HCT116 (cell line): ENCODE measurements around the gene SBF2. TPM values are rescaled to one million over a fixed set of nuclear protein-coding genes. Genes with fewer than 3 reads are reported as not detected.

ENCODE experiments used
- ATAC-seq: fragments of 200-7000 bp; cut with Tn5 transposase; 2 replicates; pipeline ENCODE4 v1.9.1; 2020; ENCODE audit warnings: mild to moderate bottlenecking, moderate library complexity
- BruUV-seq: library from RNA; stranded (reverse); fragments of 400-500 nt; replicated peaks from 2 replicates; lab custom pipeline; 2021; lab: Mats Ljungman, UMichigan
- CTCF ChIA-PET: fragments of 300-600 bp; sonication (Branson Sonifier 250); formaldehyde crosslinking; loops from one replicate; lab custom pipeline; 2021; ENCODE audit warnings: antibody characterized with exemption; lab: Charles Lee
- POLR2A ChIA-PET: fragments of 300-600, 350-600 bp; sonication (Branson Sonifier 250); formaldehyde crosslinking; loops from one replicate; lab custom pipeline; 2021; ENCODE audit warnings: antibody characterized with exemption; lab: Charles Lee
- RAD21 ChIA-PET, 2 experiments: fragments of 300-600 bp; sonication (Branson Sonifier 250); formaldehyde crosslinking; loops; one replicate each; lab custom pipeline; 2023; ENCODE audit warnings: low total read pairs in 2 of 2; ENCODE audit not compliant: uncharacterized antibody in 2 of 2, unreplicated experiment in 2 of 2, low non-redundant PET in 1 of 2; lab: Charles Lee
- DNase-seq: peaks from one replicate; pipeline ENCODE4 v3.0.0-alpha.2; 2010; ENCODE audit warnings: low read depth, low spot score
- H2AFZ ChIP-seq: fragments of 200-600 bp; shearing (Covaris generic), sonication (generic); 2 replicates; pipeline ENCODE4 v1.6.1; 2017; ENCODE audit warnings: low read depth, mixed run types, mixed read lengths, antibody characterized with exemption, low read length; ENCODE audit not compliant: poor library complexity, severe bottlenecking
- H3K27ac ChIP-seq: 2 replicates; pipeline ENCODE4 v1.5.1; 2012; ENCODE audit warnings: low read depth, low read length
- H3K27me3 ChIP-seq: fragments of 200-600 bp; sonication (generic); 2 replicates; pipeline ENCODE4 v1.6.1; 2016; ENCODE audit warnings: mixed run types, low read length, mixed read lengths; ENCODE audit not compliant: insufficient read depth
- H3K36me3 ChIP-seq, 2 experiments: fragments of 200-500 bp in 1 of 2; fragments of 200-600 bp in 1 of 2; sonication (Bioruptor generic) in 1 of 2; sonication (generic) in 1 of 2; 2 replicates each; pipeline versions ENCODE4 v1.5.1 to v1.6.1; 2014 to 2016; ENCODE audit warnings: low read length in 2 of 2, inconsistent platforms in 1 of 2, mixed read lengths in 1 of 2, mixed run types in 1 of 2; ENCODE audit not compliant: insufficient read depth in 2 of 2, control insufficient read depth in 1 of 2
- H3K4me1 ChIP-seq, 2 experiments: fragments of 200-600 bp in 1 of 2; sonication (generic) in 1 of 2; 2 replicates each; pipeline versions ENCODE4 v1.5.1 to v1.6.1; 2012 to 2017; ENCODE audit warnings: low read length in 2 of 2, inconsistent platforms in 1 of 2, mild to moderate bottlenecking in 1 of 2, mixed read lengths in 1 of 2, mixed run types in 1 of 2, moderate library complexity in 1 of 2; ENCODE audit not compliant: insufficient read depth in 2 of 2, control insufficient read depth in 1 of 2
- H3K4me2 ChIP-seq: fragments of 200-600 bp; sonication (generic); 2 replicates; pipeline ENCODE4 v1.6.1; 2017; ENCODE audit warnings: mixed run types, low read length, mixed read lengths
- H3K4me3 ChIP-seq, 2 experiments: fragments of 200-600 bp in 1 of 2; sonication (generic) in 1 of 2; replicated peaks in 1 of 2; 2 replicates each; pipeline ENCODE4 v1.5.1; 2011 to 2016; ENCODE audit warnings: low read length in 2 of 2, control low read depth in 1 of 2, low read depth in 1 of 2, mild to moderate bottlenecking in 1 of 2, mixed read lengths in 1 of 2, mixed run types in 1 of 2
- H3K79me2 ChIP-seq: fragments of 200-600 bp; sonication (generic); 2 replicates; pipeline ENCODE4 v1.6.1; 2017; ENCODE audit warnings: mild to moderate bottlenecking, mixed run types, low read length, moderate library complexity, mixed read lengths; ENCODE audit not compliant: insufficient read depth
- H3K9ac ChIP-seq: fragments of 200-600 bp; sonication (generic); 2 replicates; pipeline ENCODE4 v1.6.1; 2016; ENCODE audit warnings: low read length, mixed read lengths
- H3K9me2 ChIP-seq: fragments of 200-600 bp; sonication (generic), shearing (Covaris generic); 2 replicates; pipeline ENCODE4 v1.6.1; 2017; ENCODE audit warnings: mixed run types, mild to moderate bottlenecking, moderate library complexity; ENCODE audit not compliant: insufficient read depth
- H3K9me3 ChIP-seq, 2 experiments: fragments of 200-500 bp in 1 of 2; fragments of 200-600 bp in 1 of 2; sonication (Bioruptor generic) in 1 of 2; sonication (generic) in 1 of 2; 2 replicates each; pipeline ENCODE4 v1.6.1; 2014 to 2017; ENCODE audit warnings: low read length in 2 of 2, mixed read lengths in 2 of 2, inconsistent platforms in 1 of 2, low read depth in 1 of 2, mild to moderate bottlenecking in 1 of 2, mixed run types in 1 of 2, moderate library complexity in 1 of 2; ENCODE audit not compliant: control insufficient read depth in 1 of 2, insufficient read depth in 1 of 2
- H4K20me1 ChIP-seq: fragments of 200-600 bp; sonication (generic), shearing (Covaris generic); 2 replicates; pipeline ENCODE4 v1.6.1; 2017; ENCODE audit warnings: mixed run types, mild to moderate bottlenecking, moderate library complexity; ENCODE audit not compliant: insufficient read depth
- ELF1 ChIP-seq: IDR thresholded peaks from 2 replicates; pipeline ENCODE4 v1.6.1; 2012; ENCODE audit warnings: low read depth, borderline replicate concordance
- EZH2 ChIP-seq: fragments of 200-600 bp; sonication (generic); IDR thresholded peaks from 2 replicates; pipeline ENCODE4 v1.6.1; 2017; ENCODE audit warnings: antibody characterized with exemption, mixed run types
- FOSL1 ChIP-seq: IDR thresholded peaks from 2 replicates; pipeline ENCODE4 v1.6.1; 2012; ENCODE audit warnings: low read depth
- POLR2AphosphoS5 ChIP-seq: IDR thresholded peaks from 2 replicates; pipeline ENCODE4 v1.6.1; 2011; ENCODE audit warnings: mild to moderate bottlenecking, low read depth, low read length, moderate library complexity
- SP1 ChIP-seq: IDR thresholded peaks from 2 replicates; pipeline ENCODE4 v1.6.1; 2012; ENCODE audit warnings: low read depth
- SRF ChIP-seq: IDR thresholded peaks from 2 replicates; pipeline ENCODE4 v1.6.1; 2012; ENCODE audit warnings: low read depth
- YY1 ChIP-seq: IDR thresholded peaks from 2 replicates; pipeline ENCODE4 v1.6.1; 2011; ENCODE audit warnings: low read length, low read depth, moderate library complexity, mild to moderate bottlenecking; ENCODE audit not compliant: insufficient replicate concordance; ENCODE audit errors: extremely low read depth
- intact Hi-C: fragments of 100-400 bp; cut with micrococcal nuclease; formaldehyde crosslinking; loops from 2 replicates; pipeline ENCODE4 v1.10.0; 2022
- total RNA-seq: library from RNA; stranded (reverse); gene quantifications from one replicate; pipeline ENCODE4 v1.2.1, GENCODE V29; 2021; ENCODE audit not compliant: unreplicated experiment
- TF ChIP-seq, protein P1 (sequence below): IDR thresholded peaks from 2 replicates; pipeline ENCODE4 v1.6.1; 2012; ENCODE audit warnings: low read depth
- TF ChIP-seq, protein P2 (sequence below), 3 experiments: fragments of 200-600 bp in 1 of 3; sonication (generic) in 1 of 3; IDR thresholded peaks in 2 of 3; conservative IDR thresholded peaks in 1 of 3; 2 replicates each; pipeline ENCODE4 v1.5.1; 2012 to 2017; ENCODE audit warnings: low read depth in 2 of 3, low read length in 2 of 3, antibody characterized with exemption in 1 of 3, borderline replicate concordance in 1 of 3, control low read depth in 1 of 3, mild to moderate bottlenecking in 1 of 3, mixed read lengths in 1 of 3, mixed run types in 1 of 3, moderate library complexity in 1 of 3; ENCODE audit not compliant: insufficient read depth in 1 of 3

SBF2 gene
- total RNA-seq, 1 experiment from 2014 or later: 35.0 TPM

DNA sequence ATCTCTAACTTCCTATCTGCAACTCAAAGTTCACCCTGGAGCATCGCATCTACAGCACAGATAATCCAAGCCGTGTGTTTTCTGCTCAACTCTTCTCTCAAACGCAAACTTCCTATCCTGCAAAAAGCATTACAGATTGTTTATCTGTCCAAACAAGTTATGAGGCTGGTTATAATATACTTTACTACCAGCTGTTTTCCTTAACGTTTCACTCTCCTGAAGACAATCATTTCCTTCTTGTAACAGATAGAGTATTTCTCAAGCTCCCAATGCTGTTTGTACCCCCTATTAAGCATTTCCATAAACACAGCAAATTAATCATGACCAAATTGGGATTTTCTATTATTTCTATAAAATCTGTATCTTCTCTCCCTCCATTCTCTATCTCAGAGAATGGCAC lies 84.7 kb downstream of the SBF2 start:
- RAD21 ChIA-PET: no interaction called here
- Histone ChIP-seq H3K9me3 (peaks cover 4% of the 10 kb centered on the region in 2 experiments; a peak in 1 of 4 replicates), H3K79me2 (peaks cover 26% of the 10 kb centered on the region), H2AFZ (no peak overlapping the region), H3K9me2 (no peaks in the 10 kb centered on the region), H3K9ac (no peak overlapping the region), H3K27ac (no peak overlapping the region), H4K20me1 (no peaks in the 10 kb centered on the region), H3K4me1 (peaks cover 0 to 8% of the 10 kb centered on the region in 2 experiments; a peak in 1 of 4 replicates), H3K4me3 (no peak overlapping the region), H3K4me2 (no peak overlapping the region), H3K36me3 (no peaks in the 10 kb centered on the region), H3K27me3 (no peaks in the 10 kb centered on the region)
- TF ChIP-seq SRF (no peak), EZH2 (no peak), SP1 (no peak), ELF1 (no peak), FOSL1 (no peak), POLR2AphosphoS5 (no peak), YY1 (no peak)
- TF ChIP-seq, protein P1, sequence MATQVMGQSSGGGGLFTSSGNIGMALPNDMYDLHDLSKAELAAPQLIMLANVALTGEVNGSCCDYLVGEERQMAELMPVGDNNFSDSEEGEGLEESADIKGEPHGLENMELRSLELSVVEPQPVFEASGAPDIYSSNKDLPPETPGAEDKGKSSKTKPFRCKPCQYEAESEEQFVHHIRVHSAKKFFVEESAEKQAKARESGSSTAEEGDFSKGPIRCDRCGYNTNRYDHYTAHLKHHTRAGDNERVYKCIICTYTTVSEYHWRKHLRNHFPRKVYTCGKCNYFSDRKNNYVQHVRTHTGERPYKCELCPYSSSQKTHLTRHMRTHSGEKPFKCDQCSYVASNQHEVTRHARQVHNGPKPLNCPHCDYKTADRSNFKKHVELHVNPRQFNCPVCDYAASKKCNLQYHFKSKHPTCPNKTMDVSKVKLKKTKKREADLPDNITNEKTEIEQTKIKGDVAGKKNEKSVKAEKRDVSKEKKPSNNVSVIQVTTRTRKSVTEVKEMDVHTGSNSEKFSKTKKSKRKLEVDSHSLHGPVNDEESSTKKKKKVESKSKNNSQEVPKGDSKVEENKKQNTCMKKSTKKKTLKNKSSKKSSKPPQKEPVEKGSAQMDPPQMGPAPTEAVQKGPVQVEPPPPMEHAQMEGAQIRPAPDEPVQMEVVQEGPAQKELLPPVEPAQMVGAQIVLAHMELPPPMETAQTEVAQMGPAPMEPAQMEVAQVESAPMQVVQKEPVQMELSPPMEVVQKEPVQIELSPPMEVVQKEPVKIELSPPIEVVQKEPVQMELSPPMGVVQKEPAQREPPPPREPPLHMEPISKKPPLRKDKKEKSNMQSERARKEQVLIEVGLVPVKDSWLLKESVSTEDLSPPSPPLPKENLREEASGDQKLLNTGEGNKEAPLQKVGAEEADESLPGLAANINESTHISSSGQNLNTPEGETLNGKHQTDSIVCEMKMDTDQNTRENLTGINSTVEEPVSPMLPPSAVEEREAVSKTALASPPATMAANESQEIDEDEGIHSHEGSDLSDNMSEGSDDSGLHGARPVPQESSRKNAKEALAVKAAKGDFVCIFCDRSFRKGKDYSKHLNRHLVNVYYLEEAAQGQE: no peak
- TF ChIP-seq, protein P2, sequence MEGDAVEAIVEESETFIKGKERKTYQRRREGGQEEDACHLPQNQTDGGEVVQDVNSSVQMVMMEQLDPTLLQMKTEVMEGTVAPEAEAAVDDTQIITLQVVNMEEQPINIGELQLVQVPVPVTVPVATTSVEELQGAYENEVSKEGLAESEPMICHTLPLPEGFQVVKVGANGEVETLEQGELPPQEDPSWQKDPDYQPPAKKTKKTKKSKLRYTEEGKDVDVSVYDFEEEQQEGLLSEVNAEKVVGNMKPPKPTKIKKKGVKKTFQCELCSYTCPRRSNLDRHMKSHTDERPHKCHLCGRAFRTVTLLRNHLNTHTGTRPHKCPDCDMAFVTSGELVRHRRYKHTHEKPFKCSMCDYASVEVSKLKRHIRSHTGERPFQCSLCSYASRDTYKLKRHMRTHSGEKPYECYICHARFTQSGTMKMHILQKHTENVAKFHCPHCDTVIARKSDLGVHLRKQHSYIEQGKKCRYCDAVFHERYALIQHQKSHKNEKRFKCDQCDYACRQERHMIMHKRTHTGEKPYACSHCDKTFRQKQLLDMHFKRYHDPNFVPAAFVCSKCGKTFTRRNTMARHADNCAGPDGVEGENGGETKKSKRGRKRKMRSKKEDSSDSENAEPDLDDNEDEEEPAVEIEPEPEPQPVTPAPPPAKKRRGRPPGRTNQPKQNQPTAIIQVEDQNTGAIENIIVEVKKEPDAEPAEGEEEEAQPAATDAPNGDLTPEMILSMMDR (IDR thresholded peaks at IDR 0.05 in 2 of 3, conservative IDR thresholded peaks at IDR 0.05 in 1 of 3; ENCODE audit: borderline replicate concordance in 1 of 3, insufficient read depth in 1 of 3, low read depth in 2 of 3, low read length in 2 of 3): no peak
- POLR2A ChIA-PET: no interaction called here
- BruUV-seq: no TSS peak
- intact Hi-C loops: loop anchor here (2.0 kb wide), 1 partner anchor 95 kb away; the partner anchor contains the start of gene ADM
- ATAC-seq (no peak), DNase-seq (no peak)
- CTCF ChIA-PET: no interaction called here
